Adrenal gland (tissue), 12 donors: Measurements from ENCODE around the gene NRXN3. TPM values are rescaled to one million over a fixed set of nuclear protein-coding genes. Genes with fewer than 3 reads are reported as not detected.
"Not testable (repeated sequence)": the region's sequence is repeated elsewhere in the genome, so short reads cannot be mapped to it uniquely, and the experiment has no call there.

Source experiments
- DNase-seq, 7 donors: peaks; one replicate each; pipeline ENCODE4 v3.0.0-alpha.2; 2019 to 2020
- H3K27ac ChIP-seq, 5 donors: fragments of 200-600 bp; sonication (generic) in 4 of 5; 1 replicate in 3 of 5; 2 replicates in 2 of 5; pipeline versions ENCODE4 v1.5.1 to v1.8.0; 2016 to 2020; ENCODE audit warnings: mild to moderate bottlenecking in 1 of 5
- H3K27me3 ChIP-seq: fragments of 200-600 bp; 2 replicates; pipeline ENCODE4 v1.8.0; 2021
- H3K36me3 ChIP-seq, 2 donors: fragments of 200-600 bp; replicated peaks in 1 of 2; 1 replicate in 1 of 2; 2 replicates in 1 of 2; pipeline versions ENCODE4 v1.5.1 to v1.8.0; 2018 to 2022
- H3K4me1 ChIP-seq, 2 donors: fragments of 200-600 bp; replicated peaks in 1 of 2; 1 replicate in 1 of 2; 2 replicates in 1 of 2; pipeline versions ENCODE4 v1.5.1 to v1.8.0; 2018 to 2021
- H3K4me3 ChIP-seq, 4 donors: fragments of 200-600 bp; sonication (generic) in 3 of 4; one replicate each; pipeline ENCODE4 v1.5.1; 2016 to 2018
- H3K9me3 ChIP-seq, 3 donors: fragments of 200-600 bp; sonication (generic) in 1 of 3; replicated peaks in 1 of 3; 1 replicate in 2 of 3; 2 replicates in 1 of 3; pipeline versions ENCODE4 v1.5.1 to v1.8.0; 2016 to 2021
- CTCF ChIP-seq, 6 experiments: fragments of 450-650 bp in 4 of 6; fragments of 200-600 bp in 2 of 6; sonication (generic) in 1 of 6; IDR thresholded peaks; 1 replicate in 5 of 6; 2 replicates in 1 of 6; pipeline versions ENCODE4 v1.5.1 to v1.8.0; 2016 to 2021; ENCODE audit warnings: antibody characterized with exemption in 6 of 6, mild to moderate bottlenecking in 2 of 6, moderate library complexity in 1 of 6
- POLR2A ChIP-seq, 2 donors: fragments of 450-650 bp; IDR thresholded peaks; one replicate each; pipeline ENCODE4 v1.6.1; 2017; ENCODE audit warnings: antibody characterized with exemption in 2 of 2, mild to moderate bottlenecking in 2 of 2, moderate library complexity in 1 of 2
- WGBS, 4 donors: extraction: QIAGEN DNeasy Blood & Tissue Kit in 2 of 4; methylation state at CpG; one replicate each; pipeline versions ENCODE4 v1.1.5 to v1.1.7; 2013 to 2017; 5-methylcytosine and 5-hydroxymethylcytosine counted together
- intact Hi-C, 2 donors: fragments of 100-400 bp; cut with DNase I; formaldehyde crosslinking; loops; one replicate each; pipeline versions ENCODE4 v1.14.1 to v1.15.0; 2022 to 2023
- polyA plus RNA-seq, 3 donors: library from polyadenylated mRNA; stranded (reverse); fragments of 200-250 nt in 2 of 3; fragments of 350-450 nt in 1 of 3; fragmentation: Illumina TruSeq in 1 of 3; extraction: RNeasy Lipid Tissue Mini Kit (QIAGEN cat#74804) in 1 of 3; gene quantifications; one replicate each; pipeline ENCODE4 v1.2.3, GENCODE V29; 2013 to 2014
- total RNA-seq, 9 donors: library from RNA; depleted of rRNA in 4 of 9; stranded (reverse); fragments of >200 nt in 4 of 9; fragments of 120-200 nt in 1 of 9; fragmentation: NEBNext Ultra II Directional in 1 of 9; extraction: Animal tissue kit (Norgen Biotek cat#: 25700) in 1 of 9; gene quantifications; one replicate each; pipeline versions ENCODE4 v1.1.0 to v1.2.4, GENCODE V29; 2013 to 2023
- donor health status: healthy with polysubstance abuse.
- donor health status: Bipolar disorder and iron deficiency.
- donor health status: DM: yes; HTN: yes; CAD: no.
- donor health status: DM: no; HTN: no; CAD: no.
- donor health status: DM: no; HTN: no; CAD: no.
- donor health status: DM: yes; HTN: yes; CAD: no.

NRXN3 gene
- total and polyA plus RNA-seq, 12 donors = 0.09 to 8.5 (median 1.6) TPM

- 73 to 97% (median 80%) methylated on average over 2 of the region's 2 CpGs for WGBS, 4 donors
- TF ChIP-seq CTCF (IDR thresholded peaks at IDR 0.05) (no peak), POLR2A (IDR thresholded peaks at IDR 0.05) (no peak)
- DNase-seq = no peak
- Histone ChIP-seq H3K4me3 (no peak overlapping the region), H3K27me3 (no peaks in the 10 kb centered on the region), H3K27ac (no peak overlapping the region), H3K36me3 (no peaks in the 10 kb centered on the region), H3K9me3 (no peaks in the 10 kb centered on the region), H3K4me1 (no peaks in the 10 kb centered on the region)
- intact Hi-C loops = no loop called here
These were observed 1596.3 kb downstream of the NRXN3 start for GRCh38 chr14:79766511-79766910.

DNA sequence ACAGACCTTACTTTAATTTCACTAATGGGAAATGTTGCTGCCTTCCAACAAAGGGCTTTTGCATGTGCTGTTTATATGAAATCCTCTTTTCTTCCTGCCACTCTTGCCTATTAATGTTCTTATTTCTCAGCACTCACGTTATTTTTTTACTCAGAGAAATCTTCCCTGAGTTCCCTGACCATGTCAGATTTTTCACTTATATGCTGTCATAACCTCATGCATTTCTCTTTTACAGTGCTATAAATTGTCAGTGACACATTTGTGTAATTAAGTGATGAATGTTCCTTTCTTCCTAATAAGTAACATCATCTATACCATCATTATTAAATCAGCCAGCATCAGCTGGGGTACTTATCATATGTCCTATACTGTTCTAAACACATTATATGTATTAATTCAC lies 1597.1 kb downstream of the NRXN3 start:
- Histone ChIP-seq H3K27me3 (no peaks in the 10 kb centered on the region), H3K27ac (no peak overlapping the region), H3K4me3 (no peak overlapping the region), H3K36me3 (no peaks in the 10 kb centered on the region), H3K4me1 (no peaks in the 10 kb centered on the region), H3K9me3 (no peaks in the 10 kb centered on the region)
- WGBS, 4 donors = 50 to 81% (median 68%) methylated on average over 1 of the region's 1 CpG
- intact Hi-C loops = no loop called here
- no peak for TF ChIP-seq CTCF (IDR thresholded peaks at IDR 0.05)
- TF ChIP-seq POLR2A (IDR thresholded peaks at IDR 0.05) = no peak
- no peak for DNase-seq

DNA sequence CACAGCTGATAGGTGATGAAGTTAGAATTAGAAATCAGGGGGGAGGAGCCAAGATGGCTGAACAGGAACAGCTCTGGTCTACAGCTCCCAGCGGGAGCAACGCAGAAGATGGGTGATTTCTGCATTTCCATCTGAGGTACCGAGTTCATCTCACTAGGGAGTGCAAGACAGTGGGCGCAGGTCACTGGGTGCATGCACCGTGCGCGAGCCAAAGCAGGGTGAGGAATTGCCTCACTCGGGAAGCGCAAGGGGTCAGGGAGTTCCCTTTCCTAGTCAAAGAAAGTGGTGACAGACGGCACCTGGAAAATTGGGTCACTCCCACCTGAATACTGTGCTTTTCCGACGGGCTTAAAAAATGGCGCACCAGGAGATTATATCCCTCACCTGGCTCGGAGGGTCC lies 1597.5 kb downstream of the NRXN3 start:
- H3K4me1 ChIP-seq, H3K27ac ChIP-seq, H3K4me3 ChIP-seq, H3K36me3 ChIP-seq, intact Hi-C loops, H3K27me3 ChIP-seq, H3K9me3 ChIP-seq, DNase-seq: not testable (repeated sequence)
- 91 to 95% (median 94%) methylated on average over 12 to 14 of the region's 14 CpGs for WGBS, 4 donors

DNA sequence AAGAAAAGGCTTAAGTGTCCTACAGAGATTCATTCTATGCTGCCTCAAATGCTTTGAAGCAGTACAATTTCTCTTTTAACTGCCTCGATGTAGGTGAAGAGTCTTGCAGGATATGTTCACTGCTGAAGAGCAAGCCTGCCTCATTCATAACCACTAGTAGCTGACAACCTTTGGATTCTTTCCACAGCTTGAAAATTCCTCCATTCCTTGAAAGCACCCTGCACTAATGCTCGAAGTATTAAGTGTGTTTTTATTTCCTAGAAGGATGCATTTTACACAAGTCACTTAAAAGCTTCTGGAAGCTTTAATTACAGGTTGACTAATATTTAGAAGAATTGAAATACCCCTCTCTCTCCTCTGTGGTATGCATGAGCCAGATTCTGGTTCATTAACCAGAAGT lies 1611.7 kb downstream of the NRXN3 start:
- DNase-seq = no peak
- no peaks in the 10 kb centered on the region for H3K36me3 ChIP-seq
- intact Hi-C loops = no loop called here
- H3K4me1 ChIP-seq = no peaks in the 10 kb centered on the region
- WGBS, 4 donors = 55 to 67% (median 60%) methylated on average over 2 of the region's 2 CpGs
- H3K27ac ChIP-seq = no peak overlapping the region
- TF ChIP-seq CTCF (IDR thresholded peaks at IDR 0.05) (no peak), POLR2A (IDR thresholded peaks at IDR 0.05) (no peak)
- no peaks in the 10 kb centered on the region for H3K27me3 ChIP-seq
- H3K9me3 ChIP-seq = no peaks in the 10 kb centered on the region
- H3K4me3 ChIP-seq = no peak overlapping the region

DNA sequence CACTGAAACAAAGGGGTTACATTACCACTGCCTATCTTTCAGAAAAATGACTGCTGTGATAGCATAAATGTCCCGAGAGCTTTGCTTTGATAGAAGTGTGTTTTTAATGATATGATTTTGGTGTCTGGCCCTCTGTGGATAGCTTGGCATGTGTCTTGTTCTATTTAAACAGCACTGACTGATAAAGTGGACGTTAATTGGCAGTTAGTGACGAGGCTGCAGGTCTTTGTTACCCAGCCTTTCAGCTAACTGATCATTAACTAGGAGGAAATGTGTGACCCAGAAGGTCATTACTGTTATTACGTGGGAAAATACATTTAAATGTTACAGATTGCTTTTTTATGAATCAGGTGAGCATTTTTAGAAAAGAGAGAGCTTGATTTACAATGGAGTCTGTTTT lies 1612.9 kb downstream of the NRXN3 start:
- H3K27me3 ChIP-seq = no peaks in the 10 kb centered on the region
- TF ChIP-seq CTCF (IDR thresholded peaks at IDR 0.05) = no peak
- TF ChIP-seq POLR2A (IDR thresholded peaks at IDR 0.05) = no peak
- no peaks in the 10 kb centered on the region for H3K36me3 ChIP-seq
- H3K9me3 ChIP-seq = no peaks in the 10 kb centered on the region
- H3K4me1 ChIP-seq = no peaks in the 10 kb centered on the region
- DNase-seq = no peak
- WGBS, 4 donors = 64 to 67% (median 66%) methylated on average over 4 of the region's 4 CpGs
- no peak overlapping the region for H3K4me3 ChIP-seq
- intact Hi-C loops = no loop called here
- H3K27ac ChIP-seq = no peak overlapping the region
